Dermis blood vessel endothelial cell (primary cell): Measurements from ENCODE around the gene MYLK4. TPM values are rescaled to one million over a fixed set of nuclear protein-coding genes. Genes with fewer than 3 reads are reported as not detected.

Source experiments
- DNase-seq: peaks from one replicate; pipeline ENCODE4 v3.0.0; 2010
- total RNA-seq: library from RNA; depleted of rRNA; stranded (reverse); fragments of >200 nt; gene quantifications from 2 replicates; pipeline ENCODE4 v1.2.3, GENCODE V29; 2014

Gene MYLK4
- total RNA-seq, 1 donor from 2014 or later: 0.51 TPM

- no peak for DNase-seq
Observed at GRCh38 chr6:2755456-2755855, 4.7 kb upstream of the MYLK4 start.

- no peak for DNase-seq
Observed at GRCh38 chr6:2754911-2755310, 4.2 kb upstream of the MYLK4 start.

GRCh38 chr6:2754393-2754792, 3.7 kb upstream of the MYLK4 start:
- no peak for DNase-seq

DNA sequence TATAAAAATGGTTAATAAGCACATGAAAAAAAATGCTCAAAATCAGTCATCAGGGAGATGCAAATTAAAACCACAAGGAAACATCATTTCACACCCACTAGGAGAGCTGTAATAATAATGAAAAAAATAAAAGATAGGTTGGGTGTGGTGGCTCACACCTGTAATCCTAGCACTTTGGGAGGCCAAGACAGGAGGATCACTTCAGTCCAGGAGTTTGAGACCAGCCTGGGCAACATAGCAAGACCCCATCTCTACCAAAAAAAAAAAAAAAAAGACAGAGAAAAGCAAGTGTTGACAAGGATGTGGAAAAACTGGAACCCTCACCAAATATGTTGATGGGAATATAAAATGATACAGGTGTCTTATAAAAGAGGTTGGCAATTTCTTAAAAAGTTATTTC, 3.0 kb upstream of the MYLK4 start:
- no peak for DNase-seq

GRCh38 chr6:2753110-2753489, 2.4 kb upstream of the MYLK4 start:
- DNase-seq: no peak

DNA sequence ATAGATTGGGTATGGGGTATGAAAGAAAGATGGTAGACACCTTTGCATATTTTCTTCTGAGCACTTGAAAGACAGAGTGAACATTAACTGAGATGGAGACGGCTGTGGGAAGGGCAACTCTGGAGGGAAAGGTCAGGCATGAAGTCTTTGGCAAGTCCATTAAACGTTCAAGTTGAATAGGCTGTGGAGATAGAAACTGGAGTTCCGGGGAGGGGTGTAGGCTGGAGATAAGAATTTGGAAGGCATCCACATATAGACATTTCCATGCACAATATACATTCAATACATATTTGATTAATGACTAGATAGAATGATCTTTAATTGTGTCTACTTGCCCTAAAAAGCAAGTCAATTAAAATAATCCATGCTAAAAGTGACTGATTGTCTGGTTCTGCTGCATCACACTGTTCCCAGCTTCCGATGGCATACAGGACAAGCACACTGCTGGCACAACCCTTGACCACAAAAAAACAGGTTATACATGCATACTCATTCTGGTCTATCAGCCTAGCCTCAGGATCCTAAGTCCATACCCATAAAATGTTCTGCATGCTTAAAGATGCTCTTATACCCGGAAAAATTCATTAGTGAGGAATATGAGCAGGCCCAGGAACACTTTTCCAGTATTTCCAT, 1.9 kb upstream of the MYLK4 start:
- DNase-seq: no peak

GRCh38 chr6:2751871-2752270, 1.1 kb upstream of the MYLK4 start:
- DNase-seq: no peak

GRCh38 chr6:2749969-2750600, 637 bp downstream of the MYLK4 start:
- DNase-seq: peak; percentile 73

DNA sequence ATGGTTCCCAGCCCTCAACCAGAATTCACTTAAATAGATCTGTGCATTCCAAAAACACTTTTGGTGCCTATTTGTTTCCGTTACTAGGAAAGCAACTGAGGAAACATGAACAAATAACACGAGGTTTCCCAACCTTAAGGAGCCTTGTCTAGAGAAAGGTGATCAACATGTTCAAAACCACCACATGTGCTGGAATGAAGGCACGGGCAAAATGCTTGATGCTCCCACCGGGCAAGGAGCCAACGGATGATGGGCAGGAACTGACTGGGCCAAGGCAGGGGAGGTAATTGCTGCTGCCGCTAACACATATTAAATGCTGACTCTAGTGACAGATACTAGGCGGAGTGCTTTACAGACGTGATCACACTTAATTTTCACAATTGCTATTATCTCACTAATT, 2.5 kb downstream of the MYLK4 start:
- DNase-seq: peak; percentile 56

- no peak for DNase-seq
Observed at GRCh38 chr6:2746557-2747061, 4.1 kb downstream of the MYLK4 start.

GRCh38 chr6:2745246-2745645, 5.5 kb downstream of the MYLK4 start:
- no peak for DNase-seq

DNA sequence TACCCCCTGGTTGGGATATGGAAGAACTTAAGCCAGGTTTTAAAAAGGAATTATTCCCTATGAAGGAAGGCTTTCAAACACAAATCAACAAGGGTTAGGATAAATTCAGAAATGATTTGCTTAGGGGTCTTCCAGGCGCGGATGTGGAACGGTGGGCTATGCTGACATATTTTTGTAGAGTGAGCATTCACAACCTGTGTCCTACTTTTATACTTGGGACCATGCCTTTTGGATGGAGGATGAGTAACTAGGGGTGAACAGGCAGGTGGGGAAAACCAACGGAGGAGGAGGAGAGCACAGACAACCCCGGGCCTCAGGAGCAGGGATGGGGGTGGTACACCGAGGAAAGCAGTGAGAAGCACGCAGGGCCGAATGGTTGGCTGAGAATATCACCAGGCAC, 5.9 kb downstream of the MYLK4 start:
- no peak for DNase-seq

DNA sequence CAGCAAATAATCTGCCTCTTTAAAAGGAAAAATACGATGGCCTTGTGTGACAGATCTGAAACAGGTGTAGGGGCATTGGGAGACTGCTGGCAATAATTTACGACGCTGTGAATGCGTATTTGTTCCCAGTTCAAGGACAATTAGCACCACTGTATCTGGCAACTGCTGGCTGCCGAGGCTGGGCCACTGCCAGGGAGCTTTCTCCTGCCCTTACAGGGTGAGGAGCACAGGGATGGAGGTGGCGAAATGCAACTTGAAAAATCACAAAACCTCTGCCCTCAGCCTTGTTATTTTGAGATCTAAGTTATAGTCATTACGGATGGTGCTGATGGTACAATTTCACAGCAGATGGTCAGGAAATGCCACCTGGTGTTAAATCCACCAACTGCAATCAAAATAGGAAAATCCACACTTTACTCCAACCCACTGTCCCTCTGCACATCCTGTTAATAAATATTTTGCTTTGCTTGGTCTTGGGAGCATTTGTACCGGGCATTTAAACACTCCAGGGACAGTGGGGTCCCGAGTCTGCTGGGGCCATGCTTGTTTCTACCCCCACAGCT, 6.4 kb downstream of the MYLK4 start:
- DNase-seq: peak; percentile 58

- DNase-seq: no peak
Observed at GRCh38 chr6:2743280-2744208, 7.2 kb downstream of the MYLK4 start.

DNA sequence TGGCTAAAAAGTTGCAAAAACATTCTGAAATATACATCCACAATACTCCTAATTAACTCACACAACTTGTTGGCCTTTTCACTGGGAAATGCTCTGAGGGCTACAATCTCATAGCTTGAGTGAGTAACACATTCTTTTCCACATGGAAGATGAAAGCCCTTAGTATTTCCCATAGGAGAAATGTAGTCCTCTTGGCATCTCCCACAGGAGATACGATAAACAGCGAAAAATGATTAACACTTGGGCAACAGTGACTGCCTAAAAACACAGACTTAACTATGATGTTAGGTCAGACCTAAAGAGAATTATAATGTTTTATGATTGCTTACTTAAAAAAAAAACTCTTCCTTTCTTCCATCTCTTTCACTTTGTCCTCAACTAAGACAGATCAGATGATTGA, 9.0 kb downstream of the MYLK4 start:
- no peak for DNase-seq

DNA sequence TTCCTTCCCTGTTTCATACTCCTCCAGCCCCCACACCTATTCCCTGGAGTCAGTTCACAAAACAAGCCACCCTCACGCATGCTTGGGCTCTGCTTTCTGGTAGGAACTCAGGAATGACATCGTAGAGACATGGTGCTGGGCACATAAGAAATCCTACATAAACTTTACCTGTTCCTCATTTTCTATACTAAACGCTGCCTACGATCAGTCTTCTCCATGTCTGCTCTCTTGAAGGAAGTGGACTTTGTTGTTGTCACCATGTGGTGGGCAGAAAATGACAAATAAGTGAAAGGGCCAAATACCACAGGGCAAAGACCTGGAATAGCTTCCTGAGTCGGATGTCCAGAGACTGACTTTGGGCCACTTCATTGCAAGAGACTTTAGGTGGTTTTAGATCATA, 10.1 kb downstream of the MYLK4 start:
- no peak for DNase-seq

GRCh38 chr6:2739335-2739734, 11.4 kb downstream of the MYLK4 start:
- peak; percentile 35 for DNase-seq

GRCh38 chr6:2738373-2738979, 12.2 kb downstream of the MYLK4 start:
- DNase-seq: peak; percentile 78

DNA sequence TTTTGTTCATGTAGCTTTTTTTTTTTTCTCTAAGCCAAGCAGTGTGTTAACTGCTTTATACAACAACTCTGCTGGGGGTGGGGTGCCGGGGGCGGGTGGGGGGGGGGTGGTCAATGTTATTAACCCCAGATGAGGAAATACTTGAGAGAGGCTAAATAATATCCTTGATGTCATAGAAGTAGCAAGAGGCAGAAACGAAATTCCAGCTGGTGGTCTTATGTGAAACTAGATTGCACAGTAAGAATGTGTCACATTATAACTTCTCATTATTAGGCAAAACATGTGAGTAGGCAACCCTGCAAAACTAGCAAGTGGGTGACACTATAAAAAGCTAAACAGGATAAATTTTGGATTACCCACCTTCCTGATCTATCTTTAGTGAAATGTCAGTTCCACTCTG, 12.8 kb downstream of the MYLK4 start:
- no peak for DNase-seq

GRCh38 chr6:2734488-2735166, 16.1 kb downstream of the MYLK4 start:
- no peak for DNase-seq

GRCh38 chr6:2733736-2734480, 16.8 kb downstream of the MYLK4 start:
- no peak for DNase-seq
